ENCODE data around the gene NUCKS1. TPM values are rescaled to one million over a fixed set of nuclear protein-coding genes. Genes with fewer than 3 reads are reported as not detected.

NUCKS1 gene
- total RNA-seq, 2 donors from 2014 or later: 117 to 123 TPM

DNA sequence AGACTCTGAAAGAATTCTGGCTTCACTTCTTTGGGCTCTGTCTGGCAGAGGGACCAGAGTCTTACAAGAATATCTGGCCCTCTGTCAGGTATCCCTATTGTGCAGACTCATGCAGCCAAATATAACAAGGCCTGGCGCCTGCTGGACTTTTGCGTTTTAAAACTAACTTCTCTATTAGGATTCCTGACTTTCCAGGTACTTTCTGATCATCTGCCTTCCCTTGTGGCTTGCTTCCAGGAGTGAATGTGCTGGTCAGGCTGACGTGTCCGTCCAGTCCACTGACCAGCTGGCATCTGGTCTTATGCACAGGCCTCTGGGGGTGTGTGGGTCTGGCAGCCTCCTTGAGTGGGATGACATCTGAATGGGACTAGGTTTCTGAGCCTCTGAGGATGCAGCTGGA is 33.9 kb upstream of the NUCKS1 start:
- TF ChIP-seq, protein P1, sequence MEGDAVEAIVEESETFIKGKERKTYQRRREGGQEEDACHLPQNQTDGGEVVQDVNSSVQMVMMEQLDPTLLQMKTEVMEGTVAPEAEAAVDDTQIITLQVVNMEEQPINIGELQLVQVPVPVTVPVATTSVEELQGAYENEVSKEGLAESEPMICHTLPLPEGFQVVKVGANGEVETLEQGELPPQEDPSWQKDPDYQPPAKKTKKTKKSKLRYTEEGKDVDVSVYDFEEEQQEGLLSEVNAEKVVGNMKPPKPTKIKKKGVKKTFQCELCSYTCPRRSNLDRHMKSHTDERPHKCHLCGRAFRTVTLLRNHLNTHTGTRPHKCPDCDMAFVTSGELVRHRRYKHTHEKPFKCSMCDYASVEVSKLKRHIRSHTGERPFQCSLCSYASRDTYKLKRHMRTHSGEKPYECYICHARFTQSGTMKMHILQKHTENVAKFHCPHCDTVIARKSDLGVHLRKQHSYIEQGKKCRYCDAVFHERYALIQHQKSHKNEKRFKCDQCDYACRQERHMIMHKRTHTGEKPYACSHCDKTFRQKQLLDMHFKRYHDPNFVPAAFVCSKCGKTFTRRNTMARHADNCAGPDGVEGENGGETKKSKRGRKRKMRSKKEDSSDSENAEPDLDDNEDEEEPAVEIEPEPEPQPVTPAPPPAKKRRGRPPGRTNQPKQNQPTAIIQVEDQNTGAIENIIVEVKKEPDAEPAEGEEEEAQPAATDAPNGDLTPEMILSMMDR (IDR thresholded peaks at IDR 0.05): no peak
- no peaks in the 10 kb centered on the region for H3K4me1 ChIP-seq
- H3K36me3 ChIP-seq: no peaks in the 10 kb centered on the region
- H3K4me3 ChIP-seq: no peak overlapping the region
- no peak overlapping the region for H3K27ac ChIP-seq
- no peak overlapping the region for H3K9ac ChIP-seq (ENCODE audit: low read depth in 2 of 2, low read length in 2 of 2)
- H3K27me3 ChIP-seq: no peaks in the 10 kb centered on the region
- intact Hi-C loops (cut with DNase I): no loop called here
- DNase-seq: no peak
- no peaks in the 10 kb centered on the region for H3K9me3 ChIP-seq

DNA sequence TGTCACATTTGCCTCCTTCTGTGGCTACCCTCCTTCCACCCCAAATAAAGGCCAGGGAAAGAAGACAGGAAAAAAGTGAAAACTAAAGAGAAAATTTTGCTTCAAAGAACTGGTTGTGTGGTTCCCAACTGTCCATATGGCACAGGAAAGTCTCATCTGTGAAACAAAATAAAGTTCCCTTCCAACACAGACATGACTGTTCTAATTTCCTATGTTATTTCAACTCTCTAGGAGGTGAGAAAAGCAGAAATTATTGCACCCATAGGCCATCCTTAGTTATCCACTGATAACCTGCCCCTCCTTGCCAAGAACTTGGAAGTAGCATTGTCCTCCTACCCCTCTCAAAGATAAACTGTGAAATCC is 33.4 kb upstream of the NUCKS1 start:
- Histone ChIP-seq H3K27me3 (no peaks in the 10 kb centered on the region), H3K4me1 (no peaks in the 10 kb centered on the region), H3K9ac (ENCODE audit: low read depth in 2 of 2, low read length in 2 of 2) (no peak overlapping the region), H3K4me3 (no peak overlapping the region), H3K9me3 (no peaks in the 10 kb centered on the region), H3K27ac (no peak overlapping the region), H3K36me3 (no peaks in the 10 kb centered on the region)
- DNase-seq: no peak
- intact Hi-C loops (cut with DNase I): no loop called here
- TF ChIP-seq, protein P1 (IDR thresholded peaks at IDR 0.05): no peak

DNA sequence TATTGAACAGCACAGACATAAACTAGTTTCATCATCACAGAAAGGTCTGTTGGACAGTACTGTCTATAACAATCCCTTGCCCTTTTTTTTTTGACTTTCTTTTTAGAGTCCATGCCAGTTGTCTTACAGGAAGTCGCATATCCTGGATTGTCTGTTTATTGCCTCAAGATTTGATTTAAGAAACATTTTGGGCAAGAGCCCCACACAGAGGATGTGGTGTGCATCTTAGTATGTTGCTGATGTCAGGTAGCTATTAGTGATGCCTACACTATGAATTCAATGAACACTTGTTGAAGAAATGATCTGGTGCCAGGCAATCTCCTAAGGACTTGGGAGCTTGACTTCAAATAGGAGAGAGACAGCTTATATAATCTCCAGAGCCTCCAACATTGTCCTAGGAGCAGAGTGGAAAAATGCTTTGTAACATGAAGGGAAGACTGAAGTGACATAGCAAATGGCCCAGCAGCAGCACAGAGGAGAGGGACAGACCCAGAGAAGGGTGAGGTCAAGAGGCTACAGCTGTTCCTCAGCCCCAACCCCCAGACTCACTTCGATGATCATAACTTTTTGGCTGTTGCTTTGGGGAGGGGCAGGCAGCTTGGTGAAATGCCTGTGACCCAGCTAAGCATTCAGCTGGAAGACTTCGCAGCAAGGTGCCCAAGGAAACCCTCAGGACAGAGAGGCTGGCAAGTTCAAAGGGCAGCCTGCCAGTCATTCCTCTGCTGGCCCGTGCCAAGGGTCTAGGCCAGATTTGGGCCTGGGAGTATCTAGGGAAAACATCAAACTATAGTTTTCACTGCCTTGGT is 32.8 kb upstream of the NUCKS1 start:
- DNase-seq: no peak
- H3K27me3 ChIP-seq: no peaks in the 10 kb centered on the region
- no peak overlapping the region for H3K27ac ChIP-seq
- TF ChIP-seq, protein P1 (IDR thresholded peaks at IDR 0.05): no peak
- H3K4me3 ChIP-seq: no peak overlapping the region
- intact Hi-C loops (cut with DNase I): no loop called here
- no peaks in the 10 kb centered on the region for H3K4me1 ChIP-seq
- no peak overlapping the region for H3K9ac ChIP-seq (ENCODE audit: low read depth in 2 of 2, low read length in 2 of 2)
- no peaks in the 10 kb centered on the region for H3K36me3 ChIP-seq
- no peaks in the 10 kb centered on the region for H3K9me3 ChIP-seq

DNA sequence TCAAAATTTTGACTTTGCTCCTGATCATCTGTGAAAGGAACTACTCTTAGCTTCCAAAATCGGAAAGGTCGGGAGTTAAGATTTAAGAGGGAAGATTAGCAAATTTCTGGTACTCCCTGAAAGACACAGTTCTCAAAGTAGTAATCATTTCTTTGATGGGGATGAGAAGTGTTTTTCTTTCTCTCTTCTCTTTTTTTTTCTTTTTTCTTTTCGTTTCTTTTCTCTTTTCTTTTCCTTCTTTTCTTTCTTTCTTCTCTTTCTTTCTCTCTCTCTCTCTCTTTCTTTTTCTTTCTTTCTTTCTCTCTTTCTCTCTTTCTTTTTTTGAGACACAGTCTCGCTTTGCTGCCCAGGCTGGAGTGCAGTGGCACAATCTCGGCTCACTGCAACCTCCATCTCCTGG is 30.4 kb upstream of the NUCKS1 start:
- TF ChIP-seq, protein P1 (IDR thresholded peaks at IDR 0.05): no peak
- DNase-seq: no peak
- Histone ChIP-seq H3K27me3 (no peaks in the 10 kb centered on the region), H3K4me3 (no peak overlapping the region), H3K27ac (no peak overlapping the region), H3K4me1 (no peaks in the 10 kb centered on the region), H3K9me3 (no peaks in the 10 kb centered on the region), H3K36me3 (no peaks in the 10 kb centered on the region), H3K9ac (ENCODE audit: low read depth in 2 of 2, low read length in 2 of 2) (no peak overlapping the region)
- intact Hi-C loops (cut with DNase I): no loop called here

DNA sequence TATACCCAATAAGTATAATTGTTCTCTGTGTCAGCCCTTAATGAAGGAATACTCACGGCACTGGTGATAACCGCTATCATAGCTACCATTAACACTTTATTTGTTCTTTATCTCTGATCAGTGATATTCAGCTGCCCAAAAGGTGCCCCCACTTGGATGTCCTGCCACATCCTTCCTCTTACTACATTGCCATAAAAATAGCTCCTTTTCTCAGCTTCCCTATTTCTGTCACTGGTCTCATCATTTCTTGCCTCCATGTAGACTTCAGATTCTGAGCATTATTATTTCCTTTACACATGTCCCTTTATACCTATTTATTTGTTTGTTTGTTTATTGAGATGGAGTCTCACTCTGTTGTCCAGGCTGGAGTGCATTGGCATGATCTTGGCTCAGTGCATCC is 28.0 kb upstream of the NUCKS1 start:
- Histone ChIP-seq H3K4me1 (no peaks in the 10 kb centered on the region), H3K27me3 (no peaks in the 10 kb centered on the region), H3K4me3 (no peak overlapping the region), H3K9me3 (no peaks in the 10 kb centered on the region), H3K36me3 (no peaks in the 10 kb centered on the region), H3K9ac (ENCODE audit: low read depth in 2 of 2, low read length in 2 of 2) (no peak overlapping the region), H3K27ac (no peak overlapping the region)
- TF ChIP-seq, protein P1 (IDR thresholded peaks at IDR 0.05): no peak
- no peak for DNase-seq
- intact Hi-C loops (cut with DNase I): no loop called here
